Suppressor macrophage treated with lipopolysaccharide for 4 hours (primary cell): ENCODE results near the gene ANP32A.
A peak's percentile ranks its signal among the peaks of the same experiment; 100 is the strongest.

Experiments
- DNase-seq: peaks from one replicate; pipeline ENCODE4 v3.0.0-alpha.2; 2020

Gene ANP32A

GRCh38 chr15:68739390-68740080, 81.2 kb downstream of the ANP32A start:
- no peak for DNase-seq

DNA sequence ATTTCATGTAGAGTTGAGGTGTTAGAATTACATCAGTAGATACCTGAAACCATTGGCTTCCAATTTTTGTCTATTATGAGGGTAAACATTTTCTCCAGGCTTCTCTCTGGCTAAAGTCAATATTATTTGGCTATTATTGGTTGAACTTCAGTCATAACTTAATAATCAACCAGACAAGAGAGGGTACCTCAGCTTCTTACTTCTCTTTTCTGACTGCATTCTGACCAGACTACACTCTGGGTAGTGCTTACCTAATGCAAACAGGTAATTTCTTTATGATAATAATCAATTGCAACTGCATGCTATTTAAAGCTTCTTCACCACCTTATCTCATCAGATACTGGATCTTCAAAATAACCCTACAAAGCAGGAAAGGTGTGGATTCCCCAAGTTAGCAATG, 85.1 kb downstream of the ANP32A start:
- no peak for DNase-seq

- DNase-seq, result no peak
These were observed 85.8 kb downstream of the ANP32A start for GRCh38 chr15:68734881-68735280.

DNA sequence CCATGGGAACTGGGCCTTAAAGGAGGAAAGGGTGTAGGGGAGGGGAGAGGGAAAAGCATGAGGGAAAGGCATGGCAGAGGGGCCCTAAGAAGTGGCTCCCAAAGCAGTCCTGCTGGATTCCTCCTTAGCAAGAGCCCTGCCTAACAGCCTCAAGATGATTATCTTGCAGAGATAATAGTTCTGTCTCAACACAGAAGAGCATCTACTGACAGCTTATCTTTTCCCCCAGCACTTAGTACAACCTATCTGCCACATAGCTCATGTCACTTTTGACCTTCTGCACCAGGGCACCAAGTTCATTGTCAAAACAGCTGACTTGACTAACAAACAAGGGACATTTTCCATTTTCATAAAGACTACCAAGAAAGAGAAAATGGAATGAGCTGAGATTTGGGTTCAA, 86.3 kb downstream of the ANP32A start:
- DNase-seq, result no peak

GRCh38 chr15:68733666-68734065, 87.0 kb downstream of the ANP32A start:
- peak; percentile 64 for DNase-seq

DNA sequence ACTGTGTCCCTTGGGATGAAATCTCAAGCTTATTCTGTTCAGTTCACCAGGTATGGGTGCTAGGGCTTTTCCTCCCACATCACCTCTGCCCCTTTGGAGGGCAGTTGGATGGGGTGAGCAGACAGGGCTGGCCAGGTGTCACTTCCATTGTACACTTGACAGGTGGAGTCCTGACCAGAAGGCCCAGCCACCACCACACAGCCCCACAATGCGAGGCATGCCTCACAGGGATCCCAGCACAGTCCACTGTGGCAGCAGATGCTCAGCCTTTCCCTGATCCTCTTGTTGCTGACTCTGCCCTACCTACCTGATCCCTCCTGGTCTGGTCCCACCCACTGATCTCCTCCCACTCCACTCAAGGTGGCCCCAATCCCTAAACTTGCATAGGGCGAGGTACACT, 88.2 kb downstream of the ANP32A start:
- no peak for DNase-seq

GRCh38 chr15:68730976-68731897, 89.5 kb downstream of the ANP32A start:
- no peak for DNase-seq

DNA sequence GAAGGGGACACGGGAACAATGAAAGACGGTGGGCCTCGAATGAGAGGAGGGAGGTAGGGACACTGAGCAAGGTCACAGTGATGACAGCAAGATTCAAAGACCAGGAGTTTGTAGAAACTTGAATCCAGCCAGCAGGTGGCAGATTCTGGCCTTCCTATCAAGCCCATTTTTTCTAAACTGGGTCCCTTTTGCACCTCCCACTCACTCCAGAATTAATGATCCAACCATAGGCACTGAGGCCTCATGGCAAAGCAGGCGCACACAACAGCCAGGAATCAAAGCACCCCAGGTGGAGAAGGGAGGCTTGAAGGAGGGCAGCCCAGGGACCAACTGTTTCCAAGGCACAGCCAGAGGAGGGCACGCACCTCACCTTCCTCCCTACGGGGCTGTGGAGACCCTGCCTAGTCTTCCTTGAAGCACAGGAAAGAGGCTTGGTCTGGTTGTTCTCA, 90.2 kb downstream of the ANP32A start:
- peak; percentile 56 for DNase-seq

DNA sequence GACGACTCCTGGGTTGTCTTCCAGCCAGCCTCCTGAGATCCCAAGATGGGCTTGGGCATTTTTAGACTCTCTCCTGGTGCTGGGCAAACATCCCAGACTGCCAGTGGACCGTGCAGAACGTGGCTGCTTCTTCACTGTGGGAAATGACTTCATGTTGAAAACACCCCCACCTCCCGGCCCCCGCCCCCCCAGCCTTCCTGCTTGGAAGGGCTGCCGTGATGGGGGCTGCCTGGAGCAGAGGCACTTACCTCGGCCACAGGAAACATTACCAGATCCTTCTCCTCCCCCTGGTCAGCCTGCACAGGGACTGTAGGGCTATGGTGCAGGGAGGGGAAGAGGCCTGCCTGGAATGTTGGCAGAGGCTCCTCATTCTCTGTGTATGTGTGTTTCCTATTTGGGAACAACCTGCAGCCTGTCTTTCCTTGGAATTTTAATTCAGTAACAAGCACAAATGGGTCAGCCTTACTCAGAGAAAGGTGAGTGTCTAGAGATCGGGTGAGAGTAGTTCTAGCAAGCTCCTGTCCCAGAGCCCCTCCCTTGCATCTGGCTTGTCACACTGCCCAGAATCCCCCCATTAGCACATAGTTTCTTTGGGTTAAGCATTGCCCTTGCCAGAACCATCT, 90.8 kb downstream of the ANP32A start:
- DNase-seq, result no peak
